ENCODE data around the gene HIF1A. TPM values are rescaled to one million over a fixed set of nuclear protein-coding genes. Genes with fewer than 3 reads are reported as not detected.

The HIF1A gene
- total and polyA plus RNA-seq, 2 of the 13 experiments (the other 11 are each of a cell fraction or from before 2014, with no cell fraction given): 41.0 to 126 TPM

GRCh38 chr14:61691495-61691894 is 3.8 kb upstream of the HIF1A start:
- no peak for DNase-seq (ENCODE audit: low spot score)
- Histone ChIP-seq H3K4me3 (replicated peaks in 1 of 3; ENCODE audit: insufficient read depth in 1 of 3, low read depth in 2 of 3, low read length in 3 of 3) (no peak overlapping the region), H3K4me1 (ENCODE audit: insufficient read depth, low read length) (peaks cover 10% of the 10 kb centered on the region), H3K9me3 (ENCODE audit: low read length) (no peaks in the 10 kb centered on the region), H2AFZ (ENCODE audit: low read length) (no peak overlapping the region), H3K4me2 (ENCODE audit: low read depth, low read length) (no peak overlapping the region), H3K27me3 (ENCODE audit: control insufficient read depth in 1 of 2, insufficient read depth in 2 of 2, low read length in 2 of 2) (peaks cover 0 to 3% of the 10 kb centered on the region in 2 experiments; a peak in 2 of 5 replicates), H3K79me2 (ENCODE audit: insufficient read depth, low read length) (peaks cover 11% of the 10 kb centered on the region), H3K36me3 (replicated peaks in 1 of 2; ENCODE audit: control insufficient read depth in 1 of 2, insufficient read depth in 2 of 2, low read length in 2 of 2) (no peaks in the 10 kb centered on the region), H4K20me1 (ENCODE audit: insufficient read depth, low read length) (peaks cover 5% of the 10 kb centered on the region; the same call in 1 of the 2 replicates), H3K27ac (ENCODE audit: extremely low read length, insufficient read depth, low read length) (no peak overlapping the region), H3K9ac (ENCODE audit: insufficient read depth, low read depth, low read length) (no peak overlapping the region)
- ATAC-seq: no peak
- in situ Hi-C loops (cut with HindIII; ENCODE audit: extremely low pct_ligation_motif_present, low pct_unique_long_range_greater_than_20kb): loop anchor here (10.0 kb wide), 1 partner anchor 87 kb away; no protein-coding TSS in a partner anchor
- CTCF ChIA-PET (ENCODE audit: low intra/inter-chr PET ratio, low total read pairs): no interaction called here
- POLR2A ChIA-PET: interaction anchor here (1.2 kb wide), 1 partner anchor 83 kb away, joined by 3 read pairs; no protein-coding TSS in a partner anchor
- FAIRE-seq: no peak
- TF ChIP-seq FUBP1 (CRISPR knock-in tag; IDR thresholded peaks at IDR 0.05; ENCODE audit: borderline replicate concordance) (no peak), GABPA (IDR thresholded peaks at IDR 0.05; ENCODE audit: low read depth, low read length) (no peak), GABPA (CRISPR knock-in tag; IDR thresholded peaks at IDR 0.05; ENCODE audit: low read depth) (no peak), PHF5A (CRISPR knock-in tag; IDR thresholded peaks at IDR 0.05; ENCODE audit: low read depth, unreplicated experiment) (no peak), GMEB1 (CRISPR knock-in tag; IDR thresholded peaks at IDR 0.05; ENCODE audit: borderline replicate concordance) (no peak), KLF9 (CRISPR knock-in tag; IDR thresholded peaks at IDR 0.05; ENCODE audit: low read depth) (no peak), PRMT3 (CRISPR knock-in tag; IDR thresholded peaks at IDR 0.05; ENCODE audit: borderline replicate concordance, low read depth) (no peak), NFKBIZ (CRISPR knock-in tag; IDR thresholded peaks at IDR 0.05) (no peak), FOXM1 (CRISPR knock-in tag; IDR thresholded peaks at IDR 0.05) (no peak), HOXA5 (CRISPR knock-in tag; IDR thresholded peaks at IDR 0.05) (no peak), ZNF160 (CRISPR knock-in tag; IDR thresholded peaks at IDR 0.05) (no peak)
- BruUV-seq (replicated peaks): no TSS peak
- intact Hi-C loops (cut with micrococcal nuclease; ENCODE audit: unreplicated experiment): no loop called here

All from HepG2 (cell line).